ENCODE results near the gene WSB1.

The WSB1 gene

GRCh38 chr17:27280527-27280926, 13.4 kb upstream of the WSB1 start:
- DNase-seq = no peak

- DNase-seq = no peak
Observed at GRCh38 chr17:27281438-27281837, 12.5 kb upstream of the WSB1 start.

- DNase-seq = no peak
Observed at GRCh38 chr17:27282054-27282551, 11.8 kb upstream of the WSB1 start.

- no peak for DNase-seq
Observed at GRCh38 chr17:27283060-27283459, 10.9 kb upstream of the WSB1 start.

DNA sequence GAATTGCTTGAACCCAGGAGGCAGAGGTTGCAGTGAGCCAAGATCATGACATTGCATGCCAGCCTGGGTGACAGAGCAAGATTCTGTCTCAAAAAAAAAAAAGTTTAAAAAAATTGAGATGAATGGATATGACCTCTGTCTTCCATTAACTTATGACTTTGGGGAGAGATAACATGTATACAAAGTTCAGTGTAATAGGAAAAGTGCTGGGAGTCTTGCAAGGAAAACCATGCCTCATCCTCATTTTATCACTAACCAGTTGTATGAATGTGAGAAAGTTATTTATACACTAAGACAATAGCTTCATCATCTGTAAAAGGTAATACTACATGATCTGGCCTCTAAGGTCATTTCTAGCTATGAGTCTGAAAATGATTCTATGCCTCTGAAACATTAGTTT, 10.2 kb upstream of the WSB1 start:
- DNase-seq = no peak

DNA sequence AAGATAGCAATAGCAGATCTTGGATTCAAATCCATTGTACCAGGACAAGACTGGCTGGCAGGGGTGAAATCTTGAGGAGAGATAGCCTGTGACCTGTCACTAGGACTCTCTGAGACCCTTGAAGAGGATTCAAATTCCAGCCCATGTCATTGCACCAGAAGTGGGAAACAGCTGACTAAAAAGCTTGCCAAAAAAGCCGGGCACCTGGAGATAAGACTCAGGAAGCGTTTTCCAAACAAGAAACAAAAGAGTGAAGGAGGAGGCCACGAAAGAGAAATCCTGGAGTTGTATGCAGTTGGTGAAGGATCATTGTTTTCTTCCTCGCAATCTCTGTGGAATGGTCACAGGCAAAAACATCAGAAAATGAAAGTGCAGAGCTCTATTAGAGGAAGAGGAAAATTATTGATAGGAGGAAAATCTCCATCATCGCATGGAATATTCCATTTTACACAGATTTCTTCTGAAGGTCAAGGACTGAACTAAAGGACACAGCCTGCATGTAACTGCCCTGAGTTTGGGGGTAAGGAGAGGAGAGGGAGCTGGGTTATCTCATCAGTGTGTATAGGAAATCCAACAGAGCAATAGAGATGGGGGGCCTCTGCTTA, 9.0 kb upstream of the WSB1 start:
- no peak for DNase-seq

DNA sequence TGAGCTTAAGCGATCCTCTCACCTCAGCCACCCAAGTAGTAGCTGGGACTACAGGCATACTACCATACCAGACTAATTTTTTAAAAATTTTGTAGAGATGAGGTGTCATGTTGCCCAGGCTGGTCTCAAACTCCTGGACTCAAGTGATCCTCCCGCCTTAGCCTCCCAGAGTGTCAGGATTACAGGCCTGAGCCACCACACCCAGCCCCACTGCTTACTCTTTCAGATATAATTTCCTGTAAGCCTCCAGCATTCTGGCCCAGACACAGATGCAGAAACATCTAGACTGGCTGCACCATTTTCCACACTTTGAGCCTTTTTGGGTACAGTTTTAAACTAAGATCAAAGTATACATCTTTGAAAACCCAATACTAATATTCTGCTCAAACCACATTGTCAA, 8.4 kb upstream of the WSB1 start:
- DNase-seq = no peak

DNA sequence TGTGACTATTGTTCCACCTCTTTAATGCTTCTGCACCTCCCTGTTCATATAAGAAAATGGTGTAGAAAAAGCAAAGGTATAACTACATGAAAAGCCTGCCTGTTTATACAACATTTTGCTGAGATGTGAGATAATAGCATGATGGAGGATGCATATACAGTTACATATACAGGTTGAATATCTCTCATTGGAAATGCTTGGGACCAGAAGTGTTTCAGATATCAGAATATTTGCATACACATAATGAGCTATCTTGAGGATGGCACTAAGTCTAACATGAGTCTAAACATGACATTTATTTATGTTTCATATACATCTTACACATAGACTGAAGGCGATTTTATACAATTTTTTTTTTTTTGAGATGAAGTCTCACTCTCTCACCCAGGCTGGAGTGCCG, 5.7 kb upstream of the WSB1 start:
- no peak for DNase-seq

- no peak for DNase-seq
Observed at GRCh38 chr17:27289856-27290255, 4.1 kb upstream of the WSB1 start.

- no peak for DNase-seq
Observed at GRCh38 chr17:27290916-27291598, 2.9 kb upstream of the WSB1 start.

DNA sequence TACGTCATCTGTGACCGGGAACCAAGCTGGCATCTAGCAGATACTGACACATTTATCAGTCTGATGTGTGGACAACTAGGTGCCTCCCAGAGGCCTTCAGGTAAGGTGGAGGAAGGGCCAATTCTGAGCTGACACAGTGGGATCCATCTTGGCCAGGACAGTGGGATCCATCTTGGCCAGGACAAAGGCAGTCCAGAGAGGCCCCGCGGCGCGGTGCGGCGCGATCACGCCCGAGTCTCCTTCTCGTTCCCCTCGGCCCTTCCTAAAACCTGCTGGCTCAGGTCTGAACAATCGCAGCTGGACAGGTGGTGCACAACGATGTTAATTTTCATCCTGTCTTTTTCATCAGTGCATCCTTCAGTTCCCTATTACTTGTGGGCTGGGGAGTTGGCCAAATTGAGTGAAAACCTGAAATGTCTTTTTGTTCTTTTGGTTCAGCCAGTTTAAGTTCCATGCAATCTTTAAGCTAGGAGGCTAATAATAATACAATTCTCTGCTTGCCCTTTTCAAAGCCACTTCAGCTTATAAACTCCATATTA, 486 bp upstream of the WSB1 start:
- DNase-seq = no peak

GRCh38 chr17:27294689-27295630, 1.0 kb downstream of the WSB1 start:
- DNase-seq = peak; percentile 32

GRCh38 chr17:27295945-27296344, 2.0 kb downstream of the WSB1 start:
- no peak for DNase-seq

DNA sequence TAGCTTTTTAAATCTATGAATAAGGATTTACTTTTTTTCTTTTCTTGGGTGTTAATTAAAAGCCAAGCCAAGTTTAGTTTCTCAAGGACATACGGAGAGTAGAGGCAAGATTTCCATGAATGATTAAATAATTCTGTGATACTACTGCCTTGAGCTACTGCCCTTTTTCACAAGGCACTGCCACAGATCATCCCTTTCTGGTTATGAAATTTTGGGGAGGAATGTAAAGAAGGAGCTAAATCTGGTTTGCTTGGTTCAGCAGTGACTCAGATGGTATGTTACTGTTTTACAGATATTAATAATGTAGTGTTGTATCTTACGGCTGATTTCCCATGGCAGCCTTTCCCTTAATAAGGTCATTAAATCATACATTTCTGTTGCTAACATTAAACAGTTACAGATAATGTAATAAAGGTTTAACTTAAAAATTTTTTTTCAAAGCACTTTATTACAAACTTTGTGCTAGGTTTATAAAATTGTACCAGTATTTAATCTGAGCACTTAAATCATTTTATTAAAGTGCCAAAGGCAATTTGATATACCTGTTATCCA, 2.6 kb downstream of the WSB1 start:
- no peak for DNase-seq

GRCh38 chr17:27299384-27300049, 5.6 kb downstream of the WSB1 start:
- no peak for DNase-seq

GRCh38 chr17:27303734-27304133, 9.8 kb downstream of the WSB1 start:
- DNase-seq = no peak

DNA sequence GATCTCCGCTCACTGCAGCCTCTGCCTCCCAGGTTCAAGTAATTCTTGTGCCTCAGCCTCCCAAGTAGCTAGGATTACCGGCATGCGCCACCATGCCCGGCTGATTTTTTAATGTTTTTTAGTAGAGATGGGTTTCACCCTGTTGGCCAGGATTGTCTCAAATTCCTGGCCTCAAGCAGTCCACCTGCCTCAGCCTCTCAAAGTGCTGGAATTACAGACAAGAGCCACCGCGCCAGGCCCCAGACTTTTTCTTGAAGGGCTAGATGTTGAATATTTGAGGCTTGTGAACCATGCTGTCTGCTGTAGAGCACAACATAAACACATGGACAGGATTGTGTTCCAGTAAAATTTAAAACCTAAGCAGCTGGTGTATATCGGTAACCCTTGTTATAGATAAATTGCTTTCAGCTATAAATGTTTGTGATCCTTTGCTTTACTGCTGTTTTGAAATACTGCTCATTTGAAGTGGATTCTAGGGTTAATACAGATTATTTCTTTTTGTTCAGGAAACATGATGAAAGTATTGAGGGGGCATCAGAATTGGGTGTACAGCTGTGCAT, 12.4 kb downstream of the WSB1 start:
- no peak for DNase-seq

- no peak for DNase-seq
Observed at GRCh38 chr17:27310565-27311110, 16.7 kb downstream of the WSB1 start.

GRCh38 chr17:27313301-27313700, 19.4 kb downstream of the WSB1 start:
- DNase-seq = no peak

- DNase-seq = no peak
Observed at GRCh38 chr17:27315322-27315721, 21.4 kb downstream of the WSB1 start.

DNA sequence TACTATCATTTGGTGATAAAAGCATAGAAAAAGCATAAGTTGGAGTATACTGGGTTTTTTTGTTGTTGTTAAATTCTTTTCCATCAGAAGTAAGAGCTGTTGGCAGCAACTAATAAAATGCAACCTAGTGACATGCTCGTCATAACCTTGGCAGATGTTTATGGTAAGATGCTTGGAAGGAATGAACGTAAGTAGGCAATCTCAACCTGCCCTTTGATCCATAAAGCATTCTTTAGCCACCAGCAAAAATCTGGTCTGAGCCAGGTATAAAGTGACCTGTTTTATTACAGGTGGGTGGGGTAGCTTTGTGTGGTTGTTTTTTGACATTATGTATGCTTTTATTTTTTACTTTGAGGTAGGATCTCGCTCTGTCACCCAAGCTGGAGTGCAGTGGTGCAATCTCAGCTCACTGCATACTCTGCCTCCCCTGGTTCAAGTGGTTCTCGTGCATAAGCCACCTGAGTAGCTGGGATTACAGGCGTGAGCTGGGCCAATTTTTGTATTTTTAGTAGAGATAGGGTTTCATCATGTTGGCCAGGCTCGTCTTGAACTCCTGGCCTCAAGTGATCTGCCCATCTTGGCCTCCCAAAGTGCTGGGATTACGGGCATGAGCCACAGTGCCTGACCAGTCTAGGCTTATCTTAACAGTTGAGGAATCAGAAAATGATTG, 22.0 kb downstream of the WSB1 start:
- DNase-seq = no peak

Measured in CD4-positive, alpha-beta T cell treated with Interferon gamma for 1 hour (primary cell).